GM18870 (cell line): ENCODE data around the gene JPH3.

Source experiments
- ATAC-seq: cut with Tn5 transposase; IDR thresholded peaks from one replicate; pipeline ENCODE4 v1.9.1; 2021; ENCODE audit warnings: moderate library complexity; ENCODE audit not compliant: unreplicated experiment

Gene JPH3

DNA sequence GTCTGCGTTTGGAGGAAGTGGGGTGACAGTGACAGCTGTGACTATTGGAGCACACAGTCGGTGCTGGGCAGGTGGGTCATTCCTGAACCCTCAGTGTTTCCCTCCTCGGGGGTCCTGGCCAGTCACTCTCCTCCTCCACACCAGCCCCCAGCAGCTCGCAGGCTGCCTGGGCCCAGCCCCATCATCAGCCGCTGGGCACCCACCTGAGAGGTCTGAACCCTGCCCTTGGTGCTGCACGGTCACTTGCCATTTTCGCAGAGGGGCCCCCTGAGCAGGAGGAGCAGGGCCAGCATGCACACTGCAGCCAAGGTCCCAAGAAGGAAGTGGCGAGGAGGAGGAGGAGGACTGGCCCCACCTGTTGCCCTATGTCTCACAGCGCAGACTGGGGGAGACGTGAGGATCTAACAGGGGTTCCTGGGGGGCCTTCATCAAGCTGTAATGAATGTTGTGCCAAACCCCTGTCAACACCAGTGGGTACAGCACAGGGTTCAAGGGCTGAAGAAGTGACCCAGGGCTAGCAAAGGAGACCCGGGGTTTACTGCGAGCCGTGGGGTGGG lies 23.0 kb downstream of the JPH3 start:
- ATAC-seq = no peak

DNA sequence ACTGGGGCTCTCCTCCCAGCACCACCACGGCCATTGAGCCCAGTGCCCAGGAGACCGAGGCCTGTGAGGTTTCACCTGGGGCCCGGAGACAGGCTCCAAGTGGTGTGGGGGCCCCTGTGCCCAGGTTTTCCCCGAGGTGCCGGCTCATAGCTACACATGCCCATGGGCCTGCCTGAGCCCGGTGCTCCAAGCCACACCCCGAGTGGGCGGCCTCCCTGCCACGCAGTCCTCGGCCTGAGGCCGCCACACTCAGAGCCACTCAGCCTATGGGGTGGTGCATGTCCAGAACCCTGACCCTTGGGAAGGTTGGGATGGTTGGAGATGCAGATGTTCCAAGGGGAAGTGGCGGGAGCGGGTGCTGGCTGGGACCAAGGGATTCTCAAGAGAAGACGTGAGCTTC lies 24.1 kb downstream of the JPH3 start:
- no peak for ATAC-seq

DNA sequence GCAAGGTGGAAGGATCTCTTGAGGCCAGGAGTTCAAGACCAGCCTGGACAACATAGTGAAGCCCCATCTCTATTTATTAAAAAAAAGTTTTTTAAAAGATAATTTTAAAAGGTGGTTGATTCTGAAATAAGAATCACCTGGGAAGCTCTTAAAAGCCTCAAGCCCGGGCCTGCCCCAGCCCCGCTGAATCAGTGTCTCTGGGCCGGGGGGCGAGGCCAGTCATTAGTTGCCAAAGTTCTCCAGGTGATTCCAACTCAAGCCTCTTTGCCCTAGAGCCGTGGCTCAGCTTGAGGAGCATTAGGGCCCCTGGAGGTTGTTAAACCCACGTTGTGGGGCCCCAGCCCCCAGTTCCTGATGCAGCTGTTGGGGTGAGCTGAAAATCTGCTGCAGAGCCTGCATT lies 24.6 kb downstream of the JPH3 start:
- ATAC-seq = no peak

DNA sequence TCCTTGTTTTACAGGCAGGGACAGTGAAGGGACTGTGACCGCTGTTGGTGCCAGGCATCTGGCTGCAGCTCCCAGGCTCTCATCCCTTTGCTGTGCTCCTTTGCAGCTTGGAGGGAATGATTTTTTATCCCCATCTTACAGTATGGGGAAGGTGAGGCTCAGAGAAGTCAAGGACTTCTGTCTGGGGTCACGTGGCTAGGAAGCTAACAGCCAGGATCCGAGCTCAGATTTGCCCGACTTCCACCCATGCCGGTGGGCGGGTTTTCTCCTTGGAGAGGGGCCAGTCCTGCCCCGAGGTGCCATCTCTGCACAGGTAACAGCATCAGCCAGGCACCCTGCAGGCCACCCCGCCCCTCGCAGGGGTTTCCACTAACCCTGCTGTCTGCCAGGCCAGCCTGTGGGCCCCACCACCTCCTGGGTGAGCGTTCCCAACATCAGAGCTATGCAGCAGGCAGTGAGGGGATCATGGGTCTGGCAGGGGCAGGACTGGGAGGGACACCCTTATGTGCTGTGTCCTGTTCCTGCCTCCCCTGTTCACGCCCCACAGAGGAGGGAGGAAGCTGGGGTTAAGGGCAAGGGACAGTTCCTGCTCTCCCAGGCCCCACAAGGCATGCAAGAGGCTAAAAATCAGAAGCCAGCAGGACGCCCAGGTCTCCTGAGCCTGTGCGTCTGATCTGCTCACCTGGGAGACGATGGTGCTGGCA lies 25.4 kb downstream of the JPH3 start:
- ATAC-seq = no peak

DNA sequence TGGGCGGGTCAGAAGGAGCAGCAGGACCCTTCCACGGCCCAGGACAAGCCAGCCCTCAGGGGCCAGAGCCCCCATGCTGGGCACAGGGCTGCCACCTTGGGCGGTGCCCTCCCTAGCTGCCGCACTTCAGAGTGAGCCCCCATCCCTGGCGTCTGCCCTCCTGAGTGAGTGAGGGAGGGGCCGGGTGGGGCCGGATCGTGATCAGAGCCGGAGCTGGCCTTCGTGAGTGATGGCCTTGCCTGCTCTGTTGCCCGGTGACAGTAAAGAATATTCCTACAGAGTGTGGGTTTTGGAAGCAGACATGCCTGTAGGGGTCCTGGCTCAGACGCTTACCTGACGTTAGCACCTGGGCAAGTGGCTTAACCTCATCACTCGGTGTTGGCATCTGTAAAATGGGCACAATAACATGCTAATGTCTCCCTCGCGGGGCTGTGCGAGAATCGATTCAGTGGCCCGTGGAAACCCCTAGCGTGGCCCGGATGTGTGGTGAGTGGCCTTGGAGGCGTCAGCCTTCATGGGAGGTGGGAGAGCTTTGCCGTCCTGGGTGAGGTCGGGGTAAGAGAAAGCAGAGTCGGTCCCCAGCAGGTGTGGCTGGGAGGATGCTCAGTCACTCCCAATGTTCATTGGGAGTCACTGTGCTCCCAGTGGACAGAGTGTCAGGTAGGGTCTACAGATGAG lies 26.1 kb downstream of the JPH3 start:
- ATAC-seq = no peak

DNA sequence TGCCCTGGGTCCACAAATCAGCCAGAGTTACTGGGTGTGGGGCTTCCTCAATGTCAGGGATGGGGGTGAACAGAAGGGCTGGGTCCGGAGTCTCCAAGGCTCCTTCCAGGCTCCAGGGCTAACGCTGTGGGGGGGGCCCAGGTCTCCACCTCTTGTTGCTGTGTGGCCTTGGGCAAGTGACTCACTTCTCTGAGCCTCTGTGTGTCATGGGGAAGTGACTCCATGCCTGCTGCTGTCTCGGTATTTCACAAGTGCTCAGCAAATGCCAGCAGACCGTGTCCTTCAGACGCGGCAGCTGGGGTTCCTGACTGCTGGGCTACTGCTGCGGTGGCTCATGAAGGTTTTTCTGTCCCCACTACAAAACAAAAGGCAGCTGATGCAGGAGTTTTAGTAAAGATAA lies 26.6 kb downstream of the JPH3 start:
- no peak for ATAC-seq

DNA sequence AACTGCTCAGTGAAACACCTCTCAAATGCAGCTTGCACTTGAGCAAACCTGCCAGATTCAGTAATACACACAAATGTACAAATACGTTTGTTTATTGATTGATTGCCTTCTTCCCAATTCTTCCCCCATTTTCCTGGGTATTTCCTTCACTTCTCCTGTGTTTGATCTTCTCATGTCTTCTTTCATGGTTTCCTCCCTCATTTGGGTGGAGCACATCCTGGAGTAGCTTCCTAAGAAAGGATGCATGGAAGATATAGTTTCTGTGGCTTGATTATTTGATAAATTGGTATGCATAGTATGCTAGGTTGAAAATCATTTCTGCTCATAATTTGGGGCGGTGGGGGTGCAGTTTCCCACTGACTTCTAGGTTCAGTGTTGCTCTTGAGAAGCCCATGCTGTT lies 28.8 kb downstream of the JPH3 start:
- ATAC-seq = no peak

DNA sequence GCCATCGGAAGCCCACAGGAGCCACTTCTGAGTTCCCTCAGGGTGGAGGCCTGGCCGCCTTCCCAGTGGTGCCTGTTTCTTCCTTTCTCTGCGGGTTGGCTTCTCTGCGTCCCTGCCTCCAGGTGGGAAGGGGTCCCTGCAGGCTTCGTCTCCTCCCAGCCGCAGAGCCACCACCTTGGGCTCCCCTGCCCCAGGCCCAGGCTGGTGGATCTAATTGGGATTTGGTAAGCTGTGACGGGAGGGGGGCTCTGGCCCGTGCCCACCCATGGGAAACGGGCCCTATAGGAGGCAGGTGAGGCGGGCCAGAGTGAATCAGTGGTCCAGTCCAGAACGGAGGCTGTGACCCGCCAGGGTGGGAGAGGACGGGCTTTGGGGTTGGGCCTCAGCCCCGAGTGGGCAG lies 32.1 kb downstream of the JPH3 start:
- no peak for ATAC-seq

DNA sequence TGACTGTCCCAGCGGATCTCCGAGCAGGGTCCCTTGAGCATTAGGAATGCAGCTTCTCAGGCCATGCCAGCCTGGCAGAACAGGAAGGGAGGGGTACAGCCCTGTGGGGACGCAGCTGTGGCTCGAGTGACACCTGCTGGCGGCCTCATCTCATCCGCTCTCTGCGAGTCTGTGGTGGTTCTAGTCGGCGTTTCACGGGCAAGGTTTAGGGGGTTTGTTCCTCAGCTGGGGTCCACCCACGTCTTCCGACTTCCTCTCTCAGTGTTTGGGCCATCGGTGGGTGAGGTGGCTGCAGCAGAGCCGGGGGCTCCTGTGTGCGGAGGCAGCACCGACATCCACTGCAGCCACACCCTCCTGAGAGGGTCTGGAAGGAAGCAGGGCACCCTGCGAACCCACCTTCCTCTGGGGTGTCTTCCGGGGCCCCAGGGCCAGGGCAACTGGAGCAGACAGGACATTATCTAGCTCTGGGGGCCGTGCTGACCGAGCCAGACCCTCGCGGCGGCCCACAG lies 33.3 kb downstream of the JPH3 start:
- ATAC-seq = no peak

DNA sequence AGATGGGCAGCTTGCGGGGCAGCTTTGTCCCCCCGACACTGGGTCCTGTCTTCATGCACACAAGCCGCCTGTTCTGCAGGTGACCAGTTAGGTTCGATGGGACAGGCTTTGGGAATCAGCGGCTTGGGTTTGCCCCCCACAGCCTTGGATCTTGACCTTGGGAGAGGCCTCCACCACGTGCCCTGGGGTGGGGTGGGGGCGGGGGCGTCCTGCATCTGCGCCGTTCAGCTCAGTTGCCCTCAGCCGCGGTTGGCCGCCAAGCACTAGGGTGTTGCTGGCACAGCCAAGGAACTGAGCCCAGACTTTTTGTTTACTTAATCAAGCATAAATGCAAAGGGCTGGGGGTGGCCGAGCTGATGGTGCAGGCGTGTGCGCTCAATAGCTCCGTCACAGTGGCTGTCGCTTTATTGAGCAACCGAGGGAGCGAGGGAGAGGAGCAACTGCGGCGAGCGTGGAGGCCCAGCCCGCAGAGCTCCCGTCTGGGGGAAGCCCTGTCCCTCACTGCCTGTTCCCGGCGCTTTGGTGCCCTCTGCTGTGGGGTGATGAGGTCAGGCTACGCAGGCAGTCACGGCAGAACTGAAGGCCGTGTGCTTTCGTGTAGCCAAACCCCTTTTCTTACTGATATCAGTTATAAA lies 33.9 kb downstream of the JPH3 start:
- ATAC-seq = no peak

DNA sequence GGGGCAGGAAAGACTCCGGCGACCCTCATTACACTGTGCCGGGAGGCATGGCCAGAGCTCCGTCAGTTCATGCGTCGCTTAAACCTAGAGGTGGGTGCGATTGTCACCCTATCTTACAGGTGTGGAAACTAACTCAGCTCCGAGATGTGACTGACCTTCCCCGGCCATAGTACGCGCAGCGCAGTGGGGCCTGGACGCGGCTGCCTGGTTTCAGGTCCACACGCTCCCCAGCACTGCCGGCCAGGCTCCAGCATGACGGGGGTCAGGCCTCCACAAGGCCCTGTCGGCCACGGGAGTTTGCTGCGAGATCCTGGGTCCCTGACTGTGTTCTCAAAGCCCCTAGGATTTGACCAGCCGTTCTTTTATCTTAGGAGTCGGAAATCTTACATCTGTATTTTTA lies 34.4 kb downstream of the JPH3 start:
- no peak for ATAC-seq

DNA sequence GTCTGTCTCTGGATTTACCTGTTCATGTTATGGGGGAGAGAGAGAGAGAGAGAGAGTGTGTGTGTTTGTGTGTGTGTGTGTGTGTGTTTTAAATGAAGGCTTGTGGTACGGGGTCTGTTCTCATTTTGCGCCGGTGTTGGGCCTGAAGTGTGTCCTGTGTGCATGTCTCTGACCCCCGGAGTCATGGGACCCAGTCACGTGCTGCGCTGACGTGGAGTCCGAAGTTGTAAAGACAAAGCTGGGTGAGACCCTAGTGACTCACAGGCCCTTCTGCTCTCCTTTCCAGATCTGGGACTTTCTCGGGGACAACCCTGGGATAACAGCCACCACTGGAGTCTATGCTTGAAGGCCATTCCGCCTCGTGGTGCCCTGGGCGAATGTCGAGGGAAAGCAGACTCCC lies 35.0 kb downstream of the JPH3 start:
- no peak for ATAC-seq

DNA sequence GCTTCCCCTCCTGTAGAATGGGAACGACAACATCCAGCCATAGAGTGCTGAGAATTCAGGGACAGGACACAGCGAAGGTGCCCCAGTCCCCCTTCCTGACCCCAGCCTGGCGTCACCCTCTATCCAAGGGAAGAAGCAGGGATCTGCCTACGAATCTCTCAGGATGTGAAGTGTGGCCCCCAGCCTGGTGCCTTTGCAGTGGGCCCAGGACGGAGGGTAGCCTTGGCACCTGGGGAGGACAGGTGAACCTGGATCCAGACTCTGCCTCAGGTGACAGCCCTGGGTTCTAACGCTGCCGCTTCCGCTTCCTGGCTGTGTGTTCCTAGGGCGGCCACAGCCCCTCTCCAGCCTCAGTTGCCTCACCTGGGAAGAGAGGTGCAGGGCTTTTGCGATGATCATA lies 36.4 kb downstream of the JPH3 start:
- ATAC-seq = no peak

DNA sequence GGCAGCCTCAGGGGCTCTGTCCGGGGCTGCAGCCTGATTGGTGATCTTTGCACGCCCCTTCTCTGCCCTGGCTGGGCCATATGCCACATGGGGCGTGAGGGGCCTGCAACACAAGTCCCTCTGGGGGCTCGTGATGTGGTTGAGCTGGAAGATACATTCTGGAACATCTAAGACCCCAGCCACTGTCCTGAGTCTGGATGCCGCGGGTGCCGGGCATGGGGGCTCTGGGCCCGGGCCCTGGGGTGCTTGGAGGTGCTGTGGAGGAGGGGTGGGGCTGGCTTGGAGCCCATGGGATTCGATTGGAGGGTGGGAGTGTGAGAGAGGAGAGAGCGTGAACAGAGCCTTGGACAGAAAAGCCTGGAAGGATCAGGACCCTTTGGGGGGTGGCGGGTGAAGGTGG lies 39.4 kb downstream of the JPH3 start:
- ATAC-seq = no peak

DNA sequence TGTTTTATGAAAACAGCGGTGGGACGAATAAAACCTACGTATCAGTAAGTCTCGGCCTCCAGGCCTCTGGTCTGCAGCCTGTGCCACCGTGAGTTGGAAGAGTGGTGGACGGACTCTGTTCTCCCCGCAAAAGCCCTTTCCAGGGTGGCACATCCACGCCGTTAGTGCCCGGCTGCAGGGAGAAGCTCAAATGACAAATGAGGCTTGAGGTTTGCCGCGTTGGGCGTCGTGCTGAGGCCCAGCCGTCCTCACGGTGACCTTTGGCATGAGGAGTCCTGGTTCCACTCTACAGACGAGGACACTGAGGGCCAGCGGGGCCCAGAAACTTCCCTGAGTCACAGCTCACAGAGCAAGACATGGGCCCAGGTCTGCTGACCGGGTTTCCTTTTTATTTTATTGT lies 40.2 kb downstream of the JPH3 start:
- ATAC-seq = no peak

DNA sequence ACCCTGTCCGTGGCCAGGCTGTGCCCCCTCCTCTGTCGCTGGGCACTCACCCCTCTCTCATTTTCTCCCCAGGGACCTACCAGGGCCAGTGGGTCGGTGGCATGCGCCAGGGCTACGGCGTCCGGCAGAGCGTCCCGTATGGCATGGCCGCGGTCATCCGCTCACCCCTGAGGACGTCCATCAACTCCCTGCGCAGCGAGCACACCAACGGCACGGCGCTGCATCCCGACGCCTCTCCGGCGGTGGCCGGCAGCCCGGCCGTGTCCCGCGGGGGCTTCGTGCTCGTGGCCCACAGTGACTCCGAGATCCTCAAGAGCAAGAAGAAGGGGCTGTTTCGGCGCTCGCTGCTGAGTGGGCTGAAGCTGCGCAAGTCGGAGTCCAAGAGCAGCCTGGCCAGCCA lies 41.9 kb downstream of the JPH3 start:
- ATAC-seq = no peak

DNA sequence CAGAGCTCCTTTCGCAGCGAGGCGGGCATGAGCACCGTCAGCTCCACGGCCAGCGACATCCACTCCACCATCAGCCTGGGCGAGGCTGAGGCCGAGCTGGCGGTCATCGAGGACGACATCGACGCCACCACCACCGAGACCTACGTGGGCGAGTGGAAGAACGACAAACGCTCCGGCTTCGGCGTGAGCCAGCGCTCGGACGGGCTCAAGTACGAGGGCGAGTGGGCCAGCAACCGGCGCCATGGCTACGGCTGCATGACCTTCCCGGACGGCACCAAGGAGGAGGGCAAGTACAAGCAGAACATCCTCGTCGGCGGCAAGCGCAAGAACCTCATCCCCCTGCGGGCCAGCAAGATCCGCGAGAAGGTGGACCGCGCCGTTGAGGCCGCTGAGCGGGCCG lies 42.3 kb downstream of the JPH3 start:
- no peak for ATAC-seq

DNA sequence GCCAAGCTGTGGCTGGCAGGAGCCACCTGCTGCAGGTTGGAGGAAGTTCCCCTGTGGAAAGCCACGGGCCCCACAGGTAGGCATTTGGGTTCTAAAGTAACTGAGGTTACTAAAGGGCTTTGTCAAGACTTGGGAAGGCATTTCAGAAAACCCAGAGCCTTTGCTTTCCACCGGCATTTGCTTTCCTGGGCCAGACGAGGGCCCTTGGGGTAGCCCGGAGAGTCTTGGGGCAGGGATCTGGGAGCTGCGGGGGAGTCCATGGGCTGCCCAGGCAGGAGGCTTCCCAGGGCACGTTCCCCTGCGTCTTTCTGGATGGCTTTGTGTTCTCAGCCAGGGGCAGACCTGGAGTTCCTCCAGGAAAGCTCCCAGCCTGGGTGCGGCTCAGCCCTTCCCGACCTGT lies 43.5 kb downstream of the JPH3 start:
- no peak for ATAC-seq

DNA sequence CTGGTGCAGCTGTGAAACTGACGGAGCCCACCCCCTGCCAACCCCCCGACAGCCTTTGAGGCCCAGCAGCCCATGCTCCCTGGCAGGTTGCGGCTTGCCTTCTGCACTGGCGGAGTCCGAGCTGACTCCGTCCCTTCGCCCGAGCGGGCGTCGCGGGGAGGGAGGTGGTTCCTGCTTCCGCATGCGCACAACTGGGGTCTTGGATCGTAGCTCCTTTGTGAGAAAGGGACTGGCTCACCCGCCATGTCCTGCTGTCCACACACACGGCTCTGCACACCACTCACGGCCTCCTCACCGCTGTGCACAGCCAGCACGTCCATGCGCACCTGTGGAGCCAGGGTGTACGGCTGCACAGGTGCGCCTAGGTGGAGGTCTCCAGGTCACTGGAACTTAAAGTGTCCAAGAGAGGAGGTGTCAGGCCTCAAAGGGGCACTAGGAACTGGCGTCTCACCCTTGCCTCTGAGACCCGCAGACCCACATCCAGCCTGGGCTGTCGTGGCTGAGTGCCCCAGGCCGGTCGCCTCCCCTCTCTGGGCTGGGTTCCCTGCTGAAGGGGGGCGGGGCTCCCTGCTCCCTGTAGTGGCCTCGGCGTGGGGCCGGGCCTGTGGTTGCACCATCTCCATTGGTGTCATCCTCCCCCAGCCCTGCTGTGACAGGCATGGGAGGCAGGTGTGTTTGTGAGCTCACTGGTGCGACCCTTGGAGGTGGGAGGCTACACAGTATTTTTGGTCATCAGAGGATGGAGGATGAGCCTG lies 45.3 kb downstream of the JPH3 start:
- ATAC-seq = no peak

DNA sequence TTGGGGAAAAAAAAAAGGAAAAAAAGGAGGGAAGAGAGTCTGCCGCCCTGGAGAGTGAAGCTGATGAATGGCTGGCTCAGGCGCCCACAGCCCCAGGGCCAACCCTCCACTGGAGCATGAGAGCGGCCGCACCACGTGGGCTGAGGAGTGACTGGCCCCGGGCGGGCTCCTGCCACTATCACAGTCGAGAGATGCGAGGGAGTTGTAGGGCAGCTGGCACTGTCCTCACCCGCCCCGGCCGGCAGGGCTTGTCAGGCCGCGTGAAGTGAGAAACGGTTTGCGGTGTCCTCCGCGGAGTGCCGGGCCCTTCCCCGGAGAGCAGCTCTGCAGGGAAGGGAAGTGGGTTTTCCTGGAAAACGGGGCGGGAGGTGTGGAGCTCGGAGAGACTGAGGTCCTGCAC lies 45.9 kb downstream of the JPH3 start:
- no peak for ATAC-seq
